T-helper 1 cell treated with Interleukin-12 subunit alpha and Interleukin-12 subunit beta and Interleukin-4 antibody, amounts not matched to agents 30 ng/mL and 1 ng/mL, for 36 hours (primary cell): ENCODE data around the gene TSHZ2. TPM values are rescaled to one million over a fixed set of nuclear protein-coding genes. Genes with fewer than 3 reads are reported as not detected.
"Not testable (repeated sequence)": the region's sequence is repeated elsewhere in the genome, so short reads cannot be mapped to it uniquely, and the experiment has no call there.

Source experiments
- intact Hi-C: fragments of 100-400 bp; cut with micrococcal nuclease; formaldehyde crosslinking; loops from one replicate; pipeline ENCODE4 v1.15.1; 2024
- total RNA-seq: library from RNA; stranded (reverse); gene quantifications from 2 replicates; pipeline ENCODE4 v1.2.3, GENCODE V29; 2022

Gene TSHZ2
- total RNA-seq, 1 donor from 2014 or later: 28.4 TPM

DNA sequence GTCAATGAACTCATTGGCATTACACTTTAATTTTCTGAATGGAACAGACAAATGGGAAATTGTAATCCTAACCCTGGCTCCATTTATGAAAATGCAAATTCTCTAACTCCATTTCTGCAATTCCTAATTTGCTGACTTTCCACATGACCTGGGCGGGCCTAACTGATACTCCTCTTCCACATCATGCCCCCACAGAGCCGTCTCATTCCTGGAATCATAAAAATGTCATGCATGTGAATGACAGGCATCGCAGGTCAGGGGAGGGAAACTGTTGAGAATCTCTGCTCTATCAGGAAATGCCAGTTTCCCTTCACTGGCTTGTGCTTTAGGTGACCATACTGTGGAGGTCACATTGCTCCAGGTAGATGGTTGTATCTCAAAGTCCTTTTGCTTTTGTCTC lies 456.4 kb downstream of the TSHZ2 start:
- intact Hi-C loops: no loop called here

DNA sequence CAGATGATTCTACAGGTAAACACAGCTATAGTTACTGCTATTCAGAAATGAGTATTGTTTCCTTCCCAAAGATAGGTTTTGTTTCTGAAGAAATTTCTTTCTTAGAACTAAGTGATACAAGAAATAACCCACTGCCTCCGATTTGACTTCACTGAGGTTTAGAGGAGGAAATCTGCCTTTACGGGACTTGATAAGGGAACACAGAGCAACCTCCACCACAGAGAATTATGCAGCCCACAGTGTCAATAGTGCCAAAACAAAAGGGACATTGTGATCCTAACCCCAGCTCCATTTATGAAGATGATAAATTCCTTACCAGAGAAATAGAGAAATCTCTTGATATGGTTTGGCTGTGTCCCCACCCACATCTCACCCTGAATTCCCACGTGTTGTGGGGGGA lies 456.8 kb downstream of the TSHZ2 start:
- intact Hi-C loops: no loop called here

DNA sequence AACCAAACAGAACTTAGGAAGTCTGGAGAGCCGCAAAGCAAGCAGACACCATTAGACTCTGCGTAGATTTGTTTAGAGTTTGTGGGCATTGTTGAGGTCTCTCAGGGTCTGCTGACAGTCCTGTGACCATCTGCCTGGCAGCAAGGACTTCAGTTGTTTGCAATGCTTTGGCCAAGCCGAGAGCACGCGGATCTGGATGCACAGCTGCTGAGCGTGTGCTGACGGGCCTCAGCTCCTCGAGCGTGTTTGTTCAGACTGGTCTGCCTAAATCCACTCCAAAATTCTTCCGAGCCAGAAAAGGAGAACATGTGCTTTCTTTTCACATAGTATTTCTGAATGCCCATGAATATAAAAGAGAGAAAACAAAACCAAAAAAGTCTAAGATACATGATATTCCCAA lies 462.5 kb downstream of the TSHZ2 start:
- intact Hi-C loops: no loop called here

DNA sequence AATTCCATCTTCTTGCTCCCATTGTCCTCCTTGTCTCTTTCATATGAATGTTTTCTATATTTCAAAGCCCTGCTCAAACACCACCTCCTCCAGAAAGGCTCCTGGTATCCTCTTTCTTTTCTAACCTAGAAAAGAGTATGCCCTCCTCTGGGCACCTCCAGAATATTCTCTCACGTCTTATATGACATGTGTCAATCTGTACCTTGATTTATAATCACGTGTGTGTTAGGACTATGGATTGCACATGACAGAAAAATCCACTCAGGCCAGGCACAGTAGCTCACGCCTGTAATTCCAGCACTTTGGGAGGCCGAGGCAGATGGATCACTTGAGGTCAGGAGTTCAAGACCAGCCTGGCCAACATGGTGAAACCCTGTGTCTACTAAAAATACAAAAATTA lies 464.8 kb downstream of the TSHZ2 start:
- intact Hi-C loops: not testable (repeated sequence)

DNA sequence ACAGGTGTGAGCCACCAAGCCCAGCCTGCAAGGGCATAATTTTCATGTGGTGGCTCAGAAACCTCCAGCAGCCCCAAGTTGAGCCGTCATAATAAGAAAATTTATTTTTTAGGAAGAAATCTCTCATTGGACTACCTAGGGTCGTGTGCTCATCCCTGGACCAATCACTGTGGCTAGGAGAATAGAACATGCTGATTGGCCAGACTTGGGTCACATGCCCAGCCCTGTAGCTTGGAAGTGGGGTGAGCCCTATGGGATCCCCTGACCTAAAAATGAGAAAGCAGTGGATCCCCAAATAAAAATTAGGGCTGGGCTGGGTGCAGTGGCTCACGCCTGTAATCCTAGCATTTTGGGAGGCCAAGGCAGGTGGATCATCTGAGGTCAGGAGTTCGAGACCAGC lies 466.2 kb downstream of the TSHZ2 start:
- intact Hi-C loops: no loop called here

DNA sequence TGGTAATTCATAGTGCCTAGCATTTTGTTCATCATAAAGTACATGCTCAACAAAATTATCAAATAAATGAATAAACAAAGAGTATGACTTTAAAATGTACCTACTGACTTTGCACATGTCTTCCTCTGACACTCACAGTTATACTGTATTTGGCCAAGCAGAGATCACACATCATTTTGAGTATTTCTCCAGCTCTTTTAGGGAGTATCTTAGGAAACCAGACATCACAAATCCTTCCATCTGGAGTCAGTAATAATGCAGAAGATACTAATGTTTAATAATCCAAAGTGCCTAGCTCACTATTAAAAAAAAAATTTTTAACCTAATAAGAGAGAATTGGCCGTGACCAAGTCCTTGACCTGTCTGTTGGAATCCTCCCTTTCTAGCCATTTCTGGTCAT lies 466.9 kb downstream of the TSHZ2 start:
- intact Hi-C loops: no loop called here

DNA sequence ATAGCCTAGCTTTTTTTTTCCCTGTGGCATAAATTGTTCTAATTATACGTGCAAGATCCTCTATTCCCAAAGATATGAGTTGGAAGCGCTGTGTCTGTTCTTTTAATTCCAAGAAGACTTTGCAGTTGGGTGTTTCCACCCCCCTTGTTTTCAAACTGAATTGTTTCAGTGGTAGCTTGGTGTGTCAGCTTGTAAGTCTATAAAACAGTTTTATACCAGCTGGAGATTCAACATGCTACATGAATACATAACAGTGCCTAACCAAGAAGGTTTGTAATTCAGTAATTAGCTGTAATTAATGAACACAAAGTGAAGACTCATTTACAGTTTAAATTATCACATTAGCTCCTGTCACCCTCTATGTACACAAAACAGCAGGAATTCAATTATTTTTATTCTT lies 467.5 kb downstream of the TSHZ2 start:
- intact Hi-C loops: no loop called here

DNA sequence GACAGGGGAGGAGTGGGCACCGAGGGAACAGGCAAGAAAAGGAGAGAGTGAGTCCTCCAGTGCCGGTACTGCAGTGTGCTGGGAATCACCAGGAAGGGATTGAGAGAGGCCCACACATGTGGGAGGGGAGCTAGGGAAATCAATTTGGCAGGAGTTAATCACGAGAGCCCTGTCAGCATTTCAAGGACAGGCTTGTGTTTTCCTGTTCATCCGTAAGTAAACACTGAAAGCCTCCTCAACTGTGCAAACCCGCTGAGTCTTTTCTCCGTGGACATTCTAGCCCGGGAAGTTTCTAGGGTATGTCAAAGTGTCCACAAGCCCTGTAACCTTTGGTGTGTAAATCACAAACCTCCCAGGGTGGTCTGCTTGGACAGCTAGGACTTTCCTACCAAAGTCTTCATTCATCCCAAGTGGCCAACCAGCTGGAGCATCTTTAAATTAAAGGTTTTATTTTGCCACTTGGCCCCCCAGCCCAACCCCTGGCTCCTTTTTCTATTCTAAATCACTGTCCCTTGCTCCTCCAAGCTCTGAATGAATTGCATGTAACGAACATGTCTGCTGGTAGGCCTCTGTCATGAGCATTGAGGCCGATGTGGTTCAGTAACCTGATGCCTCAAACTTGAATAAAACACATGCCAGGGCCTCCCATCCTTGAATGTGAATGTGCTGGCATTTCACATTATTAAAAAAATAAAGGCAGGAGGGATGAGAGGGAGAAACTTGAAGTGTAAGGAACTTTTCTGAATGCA lies 472.4 kb downstream of the TSHZ2 start:
- intact Hi-C loops: no loop called here

DNA sequence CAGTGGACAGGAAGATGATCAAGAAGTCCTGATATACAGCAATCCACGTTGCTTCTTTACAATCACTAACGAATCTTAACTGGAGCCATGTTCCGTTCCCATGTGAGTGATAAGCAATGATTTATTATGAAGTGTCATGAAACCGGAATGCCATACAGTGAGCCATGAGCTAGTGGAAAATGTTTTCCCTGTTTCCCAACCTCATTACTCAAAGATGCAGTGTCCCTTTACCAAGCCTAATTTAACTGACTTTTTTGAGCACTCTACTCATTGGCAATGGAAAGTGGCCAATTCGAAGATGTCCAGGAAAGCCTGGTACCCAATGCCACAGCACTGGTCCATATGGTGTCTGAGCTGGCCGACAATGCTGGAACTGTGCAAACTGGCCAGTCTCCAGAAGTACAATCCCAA lies 473.2 kb downstream of the TSHZ2 start:
- intact Hi-C loops: no loop called here

DNA sequence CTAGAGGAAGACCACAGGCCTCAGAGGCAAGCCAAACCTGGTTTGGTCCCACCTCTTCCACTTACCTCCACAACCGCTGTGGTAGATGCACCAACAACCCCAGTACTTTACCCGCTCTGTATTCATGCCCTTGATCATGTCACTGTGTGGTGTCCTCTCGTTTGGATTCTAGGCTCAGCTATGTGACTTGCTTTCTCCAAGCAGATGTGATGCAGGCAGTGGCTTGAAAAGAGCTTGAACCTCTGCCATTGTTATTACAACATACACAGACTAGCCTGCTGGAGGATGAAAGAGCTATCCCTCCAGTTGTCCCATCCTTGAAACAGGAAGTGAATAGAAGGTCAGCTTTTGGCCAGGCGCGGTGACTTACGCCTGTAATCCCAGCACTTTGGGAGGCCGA lies 473.8 kb downstream of the TSHZ2 start:
- intact Hi-C loops: no loop called here

DNA sequence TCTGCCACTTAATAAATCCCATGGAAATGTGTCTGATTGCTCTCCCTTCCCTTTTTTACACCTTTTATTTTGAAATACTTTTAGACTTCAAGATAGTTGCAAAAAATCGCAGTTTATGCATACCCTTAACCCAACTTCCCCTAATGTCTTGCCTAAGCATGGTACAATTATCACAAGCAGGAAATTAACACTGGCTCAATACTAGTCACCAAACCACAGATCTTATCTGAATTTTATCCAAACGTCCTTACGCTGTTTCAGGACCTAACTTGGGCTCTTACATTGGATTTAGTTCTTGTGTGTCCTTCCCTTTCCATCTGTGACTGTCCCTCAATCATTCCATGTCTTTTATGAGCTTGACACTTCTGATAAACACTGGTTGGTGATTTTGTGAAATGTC lies 475.2 kb downstream of the TSHZ2 start:
- intact Hi-C loops: no loop called here

DNA sequence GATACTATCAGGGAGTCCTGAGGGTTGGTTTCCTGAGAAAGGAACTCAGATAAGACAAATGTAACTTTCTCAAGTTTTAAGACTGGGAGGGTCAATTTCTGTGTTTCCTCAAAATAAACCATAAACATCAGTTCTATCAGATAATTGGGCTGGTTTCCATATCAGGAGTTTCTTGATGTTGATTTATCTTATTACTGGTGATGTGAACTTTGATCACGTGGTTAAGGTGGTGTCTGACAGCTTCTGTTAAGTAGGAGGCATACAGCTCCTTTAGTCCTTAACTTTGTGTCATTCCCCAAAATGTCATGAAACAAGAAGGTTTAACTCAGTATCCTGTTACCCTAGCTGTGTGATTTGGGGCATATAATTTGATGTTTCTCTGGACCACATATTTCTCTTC lies 476.3 kb downstream of the TSHZ2 start:
- intact Hi-C loops: no loop called here

DNA sequence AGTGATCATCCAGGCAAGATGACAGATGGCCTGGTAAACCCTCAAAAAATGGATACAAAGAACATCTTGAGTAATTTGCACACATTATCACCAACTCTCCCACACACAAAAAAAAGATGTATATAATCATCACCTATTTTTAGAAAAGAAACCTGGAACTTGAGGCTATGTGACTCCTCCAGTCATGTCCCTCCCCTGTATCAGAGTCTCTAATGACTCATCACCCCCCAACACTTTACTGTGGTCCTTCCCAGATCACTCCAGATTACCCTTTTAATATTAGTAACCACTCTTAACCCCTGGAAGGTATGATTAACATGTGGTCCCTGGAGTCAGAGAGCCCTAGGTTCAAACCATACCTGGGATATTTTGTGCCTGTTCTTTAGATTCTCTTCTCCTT lies 476.7 kb downstream of the TSHZ2 start:
- intact Hi-C loops: no loop called here

DNA sequence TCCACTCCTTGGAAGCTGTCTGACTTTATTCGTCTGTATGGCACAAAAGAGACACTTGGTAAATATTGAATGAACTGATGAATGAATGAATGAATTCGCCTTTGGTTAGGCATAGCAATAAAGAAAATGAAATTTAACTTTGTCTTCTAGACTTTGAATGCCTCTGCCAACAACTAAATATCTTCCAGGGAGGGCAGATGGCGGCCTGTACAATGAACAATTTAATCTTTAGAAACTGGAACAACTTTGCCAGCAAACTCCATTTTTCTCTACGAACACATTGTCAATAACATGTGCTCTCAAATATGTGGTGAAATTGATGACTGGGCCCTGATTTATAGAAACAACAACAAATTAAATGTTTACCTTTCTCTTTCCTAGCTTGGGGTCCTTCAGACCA lies 480.9 kb downstream of the TSHZ2 start:
- intact Hi-C loops: no loop called here

DNA sequence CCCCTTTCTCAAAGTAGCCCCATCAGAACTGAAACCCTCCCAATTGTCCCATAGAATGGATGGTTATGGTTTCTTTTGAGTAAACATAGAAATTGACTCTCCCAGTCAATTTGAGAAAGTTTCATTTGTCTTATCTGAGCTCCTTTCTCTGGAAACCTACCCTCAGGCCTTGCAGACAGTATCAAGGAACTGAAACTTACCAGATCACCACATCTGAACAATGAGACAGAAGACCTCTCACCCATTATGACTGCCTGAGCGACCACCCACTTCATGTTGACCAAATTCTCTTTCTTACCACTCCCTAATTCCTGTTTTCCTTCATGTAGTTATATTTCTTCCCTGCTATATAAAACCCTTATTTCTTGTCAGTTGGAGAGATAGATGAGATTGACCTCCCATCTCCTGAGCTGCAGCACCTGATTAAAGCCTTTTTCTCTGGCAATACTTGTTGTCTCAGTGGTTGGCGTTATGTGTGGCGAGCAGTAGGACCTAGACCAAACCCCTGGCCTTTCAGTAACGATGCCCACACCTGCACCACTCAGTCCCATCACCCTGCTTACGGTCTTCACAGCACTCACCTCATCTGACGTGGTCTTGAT lies 482.6 kb downstream of the TSHZ2 start:
- intact Hi-C loops: no loop called here

DNA sequence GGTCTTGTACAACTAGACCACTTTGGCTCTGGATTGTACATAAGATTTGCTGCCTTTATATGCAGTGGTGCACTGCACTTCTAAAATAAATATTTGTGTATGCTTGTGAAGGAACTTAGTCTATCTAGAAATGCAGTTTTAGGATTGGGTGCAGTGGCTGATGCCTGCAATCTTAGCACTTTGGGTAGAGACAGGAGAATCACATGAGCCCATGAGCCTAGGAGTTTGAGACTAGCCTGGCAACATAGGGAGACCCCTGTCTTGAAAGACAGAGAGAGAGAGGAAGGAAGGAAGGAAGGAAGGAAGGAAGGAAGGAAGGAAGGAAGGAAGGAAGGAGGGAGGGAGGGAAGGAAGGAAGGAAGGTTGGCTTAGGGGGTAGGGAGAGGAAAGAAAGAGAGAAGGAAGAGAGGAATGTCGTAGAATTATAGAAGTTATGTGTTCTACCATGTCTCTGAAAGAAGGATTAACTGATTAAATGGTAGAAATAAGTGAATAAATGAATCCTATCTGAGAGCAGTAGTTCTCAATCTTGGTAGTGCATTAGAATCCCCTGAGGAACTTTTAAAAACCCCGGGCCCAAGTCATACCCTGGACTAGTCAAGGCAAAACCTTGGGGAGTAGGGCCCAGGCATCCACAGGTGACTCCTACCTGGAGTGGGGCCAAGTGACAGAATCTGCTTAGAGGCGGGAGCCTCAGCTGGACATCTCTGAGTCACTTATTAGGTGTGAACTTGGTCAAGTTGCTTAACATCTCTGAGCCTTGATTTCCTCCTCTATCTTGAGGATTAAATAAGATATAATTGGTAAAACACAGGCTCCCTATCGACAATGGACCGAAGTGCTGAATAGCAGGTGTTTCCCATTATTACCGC lies 491.2 kb downstream of the TSHZ2 start:
- intact Hi-C loops: no loop called here

DNA sequence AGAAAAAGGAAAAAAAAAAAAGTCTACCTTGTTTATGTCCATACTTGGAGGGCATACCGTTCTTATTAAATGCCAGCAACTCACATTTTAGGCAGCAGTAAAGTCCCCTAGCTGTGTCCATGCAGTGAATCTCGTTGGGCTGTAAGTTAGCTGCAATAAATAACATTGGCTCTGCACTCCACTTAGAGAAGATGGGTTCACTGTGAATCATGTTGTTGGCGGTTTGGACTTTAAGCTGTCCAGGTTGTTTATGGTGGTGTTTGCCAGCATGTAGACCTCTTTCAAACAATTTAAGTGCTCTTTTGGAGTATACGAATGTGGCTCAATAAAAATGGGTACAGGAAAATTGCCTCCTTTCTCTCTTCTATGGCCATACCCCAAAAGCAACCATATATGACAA lies 494.1 kb downstream of the TSHZ2 start:
- intact Hi-C loops: no loop called here

DNA sequence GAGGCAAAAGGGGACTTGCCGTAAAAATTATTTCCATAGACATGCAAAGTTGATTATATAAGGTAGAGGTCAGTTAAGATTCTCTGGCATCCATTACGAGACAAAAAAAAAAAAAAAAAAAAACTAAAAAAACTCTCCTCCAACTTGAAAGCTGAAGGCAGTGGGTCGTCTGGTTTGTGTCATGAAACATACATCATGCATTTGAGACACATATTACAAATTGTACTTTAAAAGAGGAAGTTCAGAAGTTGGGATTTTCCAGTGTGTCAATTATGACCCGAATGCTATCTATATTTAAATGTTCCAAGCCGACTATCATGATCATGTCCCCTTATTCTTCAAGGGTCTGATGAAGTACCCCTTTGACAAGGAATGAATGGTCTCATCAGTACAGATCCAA lies 496.4 kb downstream of the TSHZ2 start:
- intact Hi-C loops: no loop called here

DNA sequence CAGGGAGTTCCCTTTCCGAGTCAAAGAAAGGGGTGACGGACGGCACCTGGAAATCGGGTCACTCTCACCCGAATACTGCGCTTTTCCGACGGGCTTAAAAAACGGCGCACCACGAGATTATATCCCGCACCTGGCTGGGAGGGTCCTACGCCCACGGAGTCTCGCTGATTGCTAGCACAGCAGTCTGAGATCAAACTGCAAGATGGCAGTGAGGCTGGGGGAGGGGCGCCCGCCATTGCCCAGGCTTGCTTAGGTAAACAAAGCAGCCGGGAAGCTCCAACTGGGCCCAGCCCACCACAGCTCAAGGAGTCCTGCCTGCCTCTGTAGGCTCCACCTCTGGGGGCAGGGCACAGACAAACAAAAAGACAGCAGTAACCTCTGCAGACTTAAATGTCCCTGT lies 500.7 kb downstream of the TSHZ2 start:
- intact Hi-C loops: not testable (repeated sequence)

DNA sequence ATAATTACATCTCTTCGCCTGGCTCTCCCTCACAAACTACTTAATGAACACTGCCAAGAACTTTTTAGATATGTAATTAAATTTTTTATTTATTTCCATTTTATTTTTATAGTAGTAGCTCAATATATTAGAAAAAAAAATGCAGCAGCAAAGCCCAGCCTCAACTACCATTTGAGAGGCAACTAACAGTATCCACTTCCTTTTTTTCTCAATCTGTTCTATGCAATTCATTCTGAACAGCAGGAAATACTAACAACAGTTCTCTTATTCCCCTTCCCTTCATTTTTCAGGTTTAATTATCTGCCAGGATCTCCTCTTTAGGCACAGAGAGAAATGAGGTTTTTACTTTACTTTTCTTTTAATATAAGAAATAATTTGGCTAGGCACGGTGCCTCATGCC lies 508.8 kb downstream of the TSHZ2 start:
- intact Hi-C loops: no loop called here

DNA sequence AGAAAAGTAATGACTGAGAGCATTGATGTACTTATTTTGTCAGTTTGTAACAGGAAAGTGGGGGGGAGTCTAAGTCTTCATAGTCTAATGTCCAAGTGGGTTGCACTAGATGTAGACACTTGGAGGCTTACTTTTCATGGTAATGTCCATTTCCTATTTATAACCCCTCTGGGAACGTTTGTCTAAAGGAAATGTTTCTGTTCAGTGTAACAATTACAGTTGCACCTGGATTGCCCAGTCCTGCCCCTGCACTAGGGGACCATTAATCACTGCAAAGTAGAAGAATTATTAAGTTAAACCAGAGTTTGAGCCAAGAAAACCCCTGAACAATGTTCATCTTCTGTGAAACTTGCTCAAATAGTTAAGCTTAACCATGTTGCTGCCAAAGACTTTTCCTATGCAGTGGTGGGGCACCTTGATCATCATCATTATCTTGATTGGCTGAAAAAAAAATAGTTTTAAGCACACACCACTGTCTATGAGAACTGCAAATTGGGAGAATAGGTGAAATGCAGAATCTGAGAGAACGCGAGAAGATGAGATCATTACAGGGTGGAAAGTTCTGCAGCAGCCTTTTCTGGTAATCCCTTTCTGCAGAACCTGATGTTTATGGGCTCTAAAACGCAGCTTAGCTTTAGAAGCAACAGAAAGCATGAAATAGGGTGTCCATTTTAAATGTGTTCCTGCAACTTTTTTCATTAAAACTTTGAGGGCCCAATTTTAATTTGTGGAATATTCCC lies 515.5 kb downstream of the TSHZ2 start:
- intact Hi-C loops: no loop called here

DNA sequence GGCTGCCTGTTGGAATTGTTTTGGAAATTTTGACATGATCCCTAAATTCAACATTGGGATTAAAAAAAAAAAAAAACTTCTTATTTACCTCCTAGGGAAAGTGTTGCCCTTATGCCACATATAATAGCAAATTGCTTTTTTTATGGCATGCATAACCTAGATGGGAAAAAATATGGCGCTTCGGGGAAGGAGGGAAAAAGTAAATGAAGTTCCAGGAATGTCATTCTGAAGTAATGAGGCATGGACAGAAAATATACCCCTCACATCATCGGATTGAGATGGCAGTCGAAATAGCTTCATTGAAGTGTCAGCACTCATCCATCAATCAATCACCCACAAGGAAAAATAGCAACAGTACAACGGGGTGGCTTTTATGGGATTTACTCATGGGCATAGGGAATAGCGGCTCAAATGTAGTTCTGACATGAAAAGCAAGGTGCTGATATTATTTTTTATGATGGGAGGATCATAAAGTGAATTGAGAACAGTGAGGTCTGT lies 516.7 kb downstream of the TSHZ2 start:
- intact Hi-C loops: no loop called here
